ENCODE measurements around the gene MAEA.
"Not testable (repeated sequence)": the region's sequence is repeated elsewhere in the genome, so short reads cannot be mapped to it uniquely, and the experiment has no call there.

The MAEA gene

DNA sequence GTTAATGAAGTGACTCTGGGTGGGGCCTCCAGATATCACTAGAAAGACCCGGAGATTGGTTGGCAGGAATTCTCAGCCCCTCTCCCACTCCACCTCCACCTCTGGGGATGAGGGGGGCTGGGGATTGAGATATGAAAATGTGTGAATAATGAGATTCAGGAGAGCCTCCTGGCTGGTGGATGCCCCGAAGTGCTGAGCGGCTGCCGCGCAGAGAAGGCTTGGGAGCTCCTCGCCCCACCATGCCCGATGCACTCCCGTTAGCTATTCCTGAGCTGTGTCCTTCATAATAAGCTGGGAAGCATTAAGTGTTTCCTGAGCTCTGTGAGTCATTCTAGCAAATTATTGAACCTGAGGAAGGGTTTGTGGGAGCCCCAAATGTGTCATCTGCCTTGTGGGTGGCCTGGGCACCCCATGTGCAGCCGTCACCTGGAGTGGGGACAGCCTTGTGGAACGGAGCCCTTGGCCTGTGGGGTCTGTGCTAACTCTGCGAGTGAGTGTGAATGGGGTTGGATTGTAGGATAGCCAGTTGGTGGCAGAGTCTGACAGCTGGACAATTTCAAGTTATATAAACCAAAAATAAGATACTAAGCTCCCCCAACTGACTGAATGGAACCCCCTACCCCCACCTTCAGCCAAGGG lies 4.4 kb upstream of the MAEA start:
- no peak for DNase-seq

DNA sequence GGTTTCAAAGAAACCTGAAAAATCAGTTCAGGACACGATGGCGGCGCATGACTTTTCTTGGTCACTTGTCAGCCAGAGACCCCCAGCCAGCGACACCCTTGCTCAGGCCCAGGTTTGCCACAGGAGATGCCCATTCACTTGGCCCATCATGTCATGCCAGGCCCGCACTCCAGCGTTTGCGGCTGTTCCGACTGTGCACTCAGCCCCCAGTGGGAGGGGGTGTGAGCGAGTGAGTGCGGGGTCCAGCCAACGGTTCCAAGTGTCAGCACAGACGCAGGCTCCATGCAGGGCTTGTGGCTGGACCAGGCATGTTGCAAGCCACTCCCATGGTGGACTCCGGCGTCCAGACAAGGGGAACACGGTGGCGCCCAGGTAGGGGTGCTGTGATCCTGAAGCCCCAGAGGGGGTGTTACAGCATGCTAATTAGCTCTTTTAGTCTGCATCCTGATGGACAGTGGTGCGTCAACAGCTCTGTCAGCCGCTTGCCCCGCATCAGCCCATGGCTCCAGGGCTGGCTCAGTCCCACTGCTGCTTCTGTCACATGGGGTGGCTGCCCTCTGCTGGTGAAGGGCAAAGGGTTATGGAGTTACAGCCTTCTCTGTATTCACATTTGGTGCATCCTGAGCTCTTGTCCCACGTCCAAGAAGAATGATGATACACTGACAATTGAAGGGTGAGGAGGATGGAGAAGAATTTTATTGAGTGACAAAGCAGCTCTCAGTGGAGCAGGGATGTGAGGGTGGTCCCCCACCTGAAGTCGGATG lies 3.7 kb upstream of the MAEA start:
- DNase-seq = no peak

DNA sequence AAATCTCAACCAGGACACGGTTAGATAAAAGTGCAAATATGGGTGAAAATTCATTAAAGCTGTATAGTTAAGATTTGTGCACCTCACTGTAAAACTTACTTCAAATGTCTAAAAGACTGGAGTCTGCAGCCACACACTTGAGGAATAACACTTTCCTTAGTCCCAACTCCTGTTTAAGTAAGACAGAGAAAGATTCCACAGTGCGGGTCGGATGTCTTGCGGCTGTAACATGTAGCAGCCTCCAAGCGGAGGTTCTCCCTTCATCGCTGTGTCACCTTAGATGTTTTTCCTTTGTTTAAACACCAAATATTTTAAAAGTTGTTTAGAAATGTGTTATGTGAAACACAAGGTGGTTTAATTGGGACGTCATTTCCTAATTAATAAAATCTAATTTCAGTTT lies 905 bp upstream of the MAEA start:
- DNase-seq = no peak

DNA sequence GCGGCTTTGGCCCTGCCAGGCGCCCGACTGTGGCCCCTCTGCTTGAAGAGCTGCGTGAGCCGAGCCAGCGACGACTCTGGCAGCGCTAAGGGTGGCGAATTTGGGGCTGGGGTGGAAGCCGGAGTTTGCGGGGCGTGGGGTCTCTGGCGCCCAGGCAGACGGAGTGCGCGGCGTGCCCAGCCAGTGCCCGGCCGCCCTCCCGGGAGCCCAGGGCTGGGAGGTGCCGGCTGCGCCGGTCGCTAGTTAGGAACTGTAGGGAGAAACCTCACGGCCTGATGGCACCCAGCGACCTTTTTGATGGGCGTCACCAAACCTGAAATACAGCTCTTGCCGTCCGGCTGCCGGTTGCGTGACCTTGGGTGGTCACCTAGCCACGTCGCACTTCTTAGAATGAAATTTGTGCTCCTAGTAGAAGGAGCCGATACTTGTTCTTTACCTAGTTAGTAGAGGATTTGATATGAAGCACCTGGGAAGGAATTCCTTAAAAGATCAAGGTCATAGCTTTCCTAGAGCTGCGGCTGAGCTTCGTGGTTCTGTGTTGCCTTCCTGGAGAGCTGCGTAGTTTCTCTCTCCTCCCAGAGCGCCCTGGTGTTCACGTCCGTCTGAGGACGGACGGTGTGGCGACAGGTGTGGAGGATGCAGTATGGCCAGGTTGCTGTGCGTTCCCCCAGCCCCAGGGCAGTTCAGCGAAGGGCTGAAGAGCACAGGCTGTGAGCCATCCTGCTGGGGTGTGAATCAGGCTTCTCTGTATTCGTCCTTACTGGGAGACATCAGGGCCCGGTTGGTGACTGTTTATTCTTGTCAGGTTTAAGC lies 680 bp downstream of the MAEA start:
- DNase-seq = no peak

- no peak for DNase-seq
These were observed 1.4 kb downstream of the MAEA start for GRCh38 chr4:1291091-1291490.

- no peak for DNase-seq
These were observed 2.5 kb downstream of the MAEA start for GRCh38 chr4:1291996-1292702.

- DNase-seq = not testable (repeated sequence)
These were observed 3.0 kb downstream of the MAEA start for GRCh38 chr4:1292703-1293011.

- DNase-seq = no peak
These were observed 3.8 kb downstream of the MAEA start for GRCh38 chr4:1293531-1293941.

DNA sequence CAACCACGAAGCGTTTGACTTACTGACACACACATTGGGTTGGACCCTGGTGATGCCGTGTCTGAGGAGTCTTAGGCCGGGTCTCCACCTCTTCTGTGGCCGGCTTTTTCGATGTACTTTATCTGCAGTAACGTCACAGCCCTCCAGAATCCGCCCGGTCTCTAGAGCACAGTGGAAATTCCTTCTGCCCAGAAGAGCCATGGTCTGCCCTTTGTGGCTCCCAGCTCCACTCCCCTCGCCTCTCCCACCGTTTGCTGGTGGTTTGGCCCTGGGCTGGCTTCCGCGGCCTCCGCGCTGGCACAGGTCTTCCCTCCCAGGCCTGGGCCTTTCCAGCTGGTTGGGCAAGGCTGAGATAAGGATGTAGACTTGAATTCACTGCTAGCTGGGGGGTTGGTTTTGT lies 4.3 kb downstream of the MAEA start:
- no peak for DNase-seq

DNA sequence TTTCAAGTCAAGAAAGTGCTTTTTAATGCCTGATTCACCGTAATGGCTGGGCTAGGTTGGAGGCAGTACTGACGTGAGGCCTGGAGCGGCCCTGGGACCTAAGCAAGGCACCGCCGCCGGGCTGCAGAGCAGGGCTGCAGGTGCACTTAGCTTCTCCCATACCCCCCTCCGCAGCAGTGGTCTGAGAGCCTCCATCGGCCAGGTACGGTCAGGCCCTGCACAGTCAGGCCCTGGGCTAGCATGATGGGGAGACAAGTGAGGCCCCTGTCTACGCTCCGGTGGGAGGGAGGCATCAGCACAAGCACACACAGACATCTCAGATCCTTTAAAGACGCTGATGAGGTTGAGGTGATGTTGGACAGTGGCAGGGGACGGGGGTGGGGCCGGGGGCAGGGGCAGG lies 4.7 kb downstream of the MAEA start:
- no peak for DNase-seq

DNA sequence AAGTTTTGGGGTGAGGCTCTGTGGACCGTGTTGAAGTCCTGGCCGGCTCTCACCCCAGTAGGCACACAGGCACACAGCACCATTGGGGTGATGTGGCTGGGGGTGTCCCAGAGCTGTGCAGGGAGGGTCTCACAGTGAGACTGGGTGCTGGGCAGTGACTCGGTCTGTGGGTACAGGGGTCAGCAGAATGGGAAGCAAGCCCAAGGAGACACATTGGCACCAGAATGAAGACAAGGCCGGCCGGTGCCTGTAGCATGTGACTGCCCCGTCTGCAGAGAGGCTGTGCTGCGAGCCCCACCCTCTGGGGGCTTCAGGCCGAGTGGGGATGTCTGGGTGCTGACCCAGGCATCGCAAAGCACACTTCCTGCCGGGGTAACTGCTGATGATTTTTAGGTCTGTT lies 5.2 kb downstream of the MAEA start:
- no peak for DNase-seq

DNA sequence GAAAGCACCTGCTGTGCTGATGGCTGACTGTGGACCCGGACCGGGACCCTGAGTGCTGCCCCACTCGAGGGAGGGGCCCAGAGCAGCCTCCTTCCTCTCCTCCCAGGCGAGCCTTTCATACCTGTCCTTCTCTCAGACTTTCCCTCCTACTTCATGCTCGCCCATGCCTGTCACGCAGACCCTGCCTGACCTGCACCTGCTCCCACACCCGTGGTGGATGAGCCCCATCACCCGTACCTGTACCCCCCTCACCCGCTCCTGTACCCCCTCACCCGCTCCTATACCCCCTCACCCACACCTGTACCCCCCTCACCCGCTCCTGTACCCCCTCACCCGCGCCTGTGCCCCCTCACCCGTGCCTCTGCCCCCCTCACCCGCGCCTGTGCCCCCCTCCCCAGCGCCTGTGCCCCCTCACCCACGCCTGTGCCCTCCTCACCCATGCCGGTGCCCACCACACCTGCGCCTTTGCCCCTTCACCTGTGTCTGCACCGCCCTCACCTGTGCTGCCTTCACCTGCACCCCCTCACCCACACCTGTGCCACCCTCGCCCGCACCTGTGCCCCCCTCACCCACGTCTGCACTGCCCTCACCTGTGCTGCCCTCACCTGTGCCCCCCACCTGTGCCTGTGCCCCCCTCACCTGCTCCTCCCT lies 5.8 kb downstream of the MAEA start:
- DNase-seq = no peak

DNA sequence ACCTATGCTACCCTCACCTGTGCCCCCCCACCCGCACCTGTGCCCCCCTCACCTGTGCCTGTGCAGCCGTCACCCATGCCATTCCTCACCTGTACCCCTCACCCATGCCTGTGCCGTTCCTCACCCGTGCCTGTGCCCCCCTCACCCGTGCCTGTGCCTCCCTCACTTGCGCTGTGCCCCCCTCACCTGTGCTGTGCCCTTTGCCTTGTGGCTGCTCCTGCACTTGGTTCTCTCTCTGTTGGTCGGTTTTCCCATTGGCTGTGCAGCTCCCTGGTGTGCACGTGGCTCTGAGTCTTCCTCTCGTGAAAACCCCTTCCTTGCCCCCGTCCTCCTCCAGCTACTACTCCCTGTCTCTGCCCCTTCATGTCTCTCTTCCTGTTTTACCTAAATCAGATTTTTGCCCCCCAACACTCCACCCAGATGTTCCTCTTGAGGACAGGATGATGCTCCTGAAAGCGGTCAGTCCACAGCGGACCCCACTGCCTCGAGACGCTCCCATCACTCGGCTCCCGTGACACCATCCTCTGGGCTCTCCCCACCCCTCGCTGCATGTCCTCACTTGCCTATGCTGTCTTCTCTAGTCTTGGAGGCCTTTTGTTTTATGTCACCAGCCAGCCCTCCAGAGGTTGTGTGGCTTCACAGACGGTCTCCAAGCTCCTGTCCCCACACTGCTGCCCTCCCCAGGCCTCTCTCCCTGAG lies 6.8 kb downstream of the MAEA start:
- DNase-seq = no peak

GRCh38 chr4:1297023-1297395 lies 7.3 kb downstream of the MAEA start:
- no peak for DNase-seq

DNA sequence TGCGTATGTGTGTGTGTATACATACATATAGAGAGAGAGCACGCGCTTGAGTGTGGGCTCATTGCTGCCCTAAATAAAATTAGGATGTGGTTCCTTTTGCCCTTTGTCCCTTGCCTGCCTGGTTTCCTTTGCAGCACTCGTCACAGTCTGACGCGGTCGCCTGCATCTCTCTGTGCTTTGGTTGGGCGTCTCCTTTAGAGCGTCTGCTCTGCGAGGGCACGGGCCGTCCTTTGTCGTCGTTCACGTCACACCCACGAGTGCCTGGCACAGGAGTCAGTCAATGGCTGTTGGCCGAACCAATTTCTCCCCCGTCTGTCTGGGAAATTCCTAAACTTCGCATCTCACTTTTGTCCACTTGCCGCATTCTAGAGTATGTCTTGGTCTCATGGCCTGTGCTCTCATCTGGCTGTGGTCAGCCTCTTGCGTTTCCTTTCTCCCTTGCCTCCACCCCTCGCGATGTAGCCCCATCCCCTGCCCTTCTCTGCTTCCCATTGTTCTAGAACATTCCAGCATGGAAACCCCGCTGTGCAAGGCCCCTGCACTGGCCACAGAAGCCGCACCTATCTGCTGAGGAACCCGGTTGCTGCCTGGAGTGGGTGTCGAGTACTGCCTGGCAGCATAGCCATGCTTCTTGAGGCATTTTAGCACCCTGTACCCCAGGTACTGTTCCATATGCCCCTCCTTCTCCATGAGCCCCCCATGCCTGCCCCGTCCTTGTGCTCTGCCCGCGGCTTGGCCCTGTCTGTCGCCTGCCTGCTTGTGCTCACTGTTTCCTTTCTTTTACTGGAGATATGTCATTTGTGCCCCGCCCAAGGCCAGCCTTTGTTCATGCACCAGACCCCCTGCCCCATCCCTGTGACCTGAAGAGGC lies 8.0 kb downstream of the MAEA start:
- DNase-seq = no peak

DNA sequence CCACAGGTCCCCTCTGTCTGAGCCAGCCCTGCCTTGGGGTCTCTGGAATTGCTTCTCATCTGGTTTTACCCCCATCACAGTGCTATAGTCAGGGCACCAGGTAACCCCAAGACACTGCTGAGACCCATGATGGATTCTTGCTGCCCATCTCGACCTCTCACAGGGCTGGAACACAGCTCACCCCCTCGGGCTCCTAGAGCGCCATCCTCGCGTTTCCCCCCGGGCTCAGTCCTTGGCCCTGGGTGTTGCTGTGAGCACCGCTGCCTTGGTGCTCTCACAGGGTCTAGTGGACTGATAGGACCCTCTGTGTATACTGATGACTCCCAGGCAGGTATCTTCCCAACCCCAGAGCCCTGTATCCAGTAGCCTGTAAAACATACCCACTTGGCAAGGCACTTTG lies 8.8 kb downstream of the MAEA start:
- no peak for DNase-seq

DNA sequence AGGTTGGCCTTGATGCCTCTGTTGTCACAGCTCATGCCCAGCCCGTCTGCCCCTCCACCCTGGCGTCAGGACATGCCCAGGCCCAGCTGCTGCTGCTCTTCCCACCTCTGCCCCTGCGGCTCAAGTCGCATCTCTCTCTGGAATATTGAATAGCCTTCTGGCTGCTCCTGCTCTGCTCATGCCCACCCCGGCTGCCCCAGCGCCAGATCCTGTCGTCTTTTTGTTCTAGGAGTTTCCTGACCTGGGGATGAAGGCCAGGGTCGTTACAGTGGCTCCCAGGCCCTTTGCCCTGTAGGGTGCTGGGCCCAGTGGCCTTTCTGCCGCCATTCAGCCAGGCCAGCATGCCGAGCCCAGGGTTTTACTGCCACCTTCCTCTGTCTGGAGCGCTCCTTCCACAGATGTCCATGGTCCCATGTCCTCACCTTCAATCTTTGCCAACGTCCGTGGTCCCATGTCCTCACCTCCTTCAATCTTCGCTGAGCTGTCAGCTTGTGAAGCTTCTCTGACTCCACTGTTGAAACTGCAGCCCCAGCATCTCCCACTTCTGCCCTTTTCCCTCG lies 9.7 kb downstream of the MAEA start:
- DNase-seq = no peak

DNA sequence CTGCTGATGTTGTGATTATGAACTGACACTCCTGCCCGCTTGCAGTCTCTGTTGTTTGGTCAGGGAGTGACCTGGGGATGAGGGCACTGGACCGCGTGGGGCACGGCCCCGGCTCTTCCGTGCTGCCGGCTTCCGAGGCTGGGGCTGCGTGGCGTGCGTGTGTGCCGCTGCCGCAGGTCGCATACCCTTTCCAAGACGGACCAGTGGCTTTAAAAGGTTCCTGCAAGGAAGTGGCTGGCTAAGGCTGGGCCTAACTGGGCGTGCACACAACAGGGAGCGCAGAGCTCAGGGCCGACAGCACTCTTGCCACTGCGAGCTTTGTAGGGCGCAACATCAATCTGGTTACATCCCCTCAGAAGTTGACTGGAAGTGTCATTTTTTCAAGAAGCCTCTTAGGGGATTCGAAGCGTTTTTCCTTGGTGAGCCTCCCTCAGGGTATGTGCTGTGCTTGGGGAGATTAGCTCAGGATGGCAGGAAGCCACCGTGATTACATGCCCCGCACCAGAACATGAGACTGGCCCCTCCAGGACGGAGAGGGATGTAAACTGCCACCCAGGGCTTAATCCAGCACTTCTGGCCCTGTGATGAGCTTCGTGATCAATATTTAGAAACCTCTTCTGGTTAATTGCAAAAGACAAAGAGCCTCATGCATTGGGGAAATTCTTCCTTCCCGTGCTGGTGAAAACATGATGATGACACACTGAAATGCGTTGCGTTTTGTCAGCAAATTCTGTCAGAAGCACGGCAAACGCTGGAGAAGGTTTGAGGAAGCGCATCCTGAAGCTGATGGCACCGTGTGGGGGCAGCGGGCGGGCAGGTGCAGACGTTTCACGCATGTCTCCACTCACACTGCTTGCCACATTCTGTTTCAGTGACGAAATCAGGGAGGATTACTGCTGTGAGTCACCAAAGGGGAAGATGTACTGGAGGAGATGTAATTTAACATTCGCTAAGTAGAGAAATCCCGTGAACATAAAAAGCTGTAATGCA lies 11.1 kb downstream of the MAEA start:
- peak in 1 of 2 donors; percentile 46 for DNase-seq

DNA sequence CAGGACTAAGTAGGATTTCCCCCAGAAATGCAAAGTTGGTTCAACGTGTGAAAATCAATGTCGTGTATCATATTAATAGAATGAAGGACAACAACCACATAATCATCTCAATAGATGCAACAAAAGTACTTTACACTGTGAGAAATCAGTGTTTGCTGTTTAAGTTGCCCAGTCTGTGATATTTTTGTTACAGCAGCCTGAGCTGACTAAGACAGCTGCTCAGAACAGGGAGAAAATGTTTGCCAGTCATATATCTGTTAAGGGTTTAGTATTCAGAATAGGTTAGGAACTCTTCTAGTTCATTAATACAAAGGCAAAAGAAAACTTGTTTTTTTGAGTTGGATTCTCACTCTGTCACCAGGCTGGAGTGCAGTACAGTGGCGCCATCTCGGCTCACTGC lies 12.5 kb downstream of the MAEA start:
- no peak for DNase-seq

DNA sequence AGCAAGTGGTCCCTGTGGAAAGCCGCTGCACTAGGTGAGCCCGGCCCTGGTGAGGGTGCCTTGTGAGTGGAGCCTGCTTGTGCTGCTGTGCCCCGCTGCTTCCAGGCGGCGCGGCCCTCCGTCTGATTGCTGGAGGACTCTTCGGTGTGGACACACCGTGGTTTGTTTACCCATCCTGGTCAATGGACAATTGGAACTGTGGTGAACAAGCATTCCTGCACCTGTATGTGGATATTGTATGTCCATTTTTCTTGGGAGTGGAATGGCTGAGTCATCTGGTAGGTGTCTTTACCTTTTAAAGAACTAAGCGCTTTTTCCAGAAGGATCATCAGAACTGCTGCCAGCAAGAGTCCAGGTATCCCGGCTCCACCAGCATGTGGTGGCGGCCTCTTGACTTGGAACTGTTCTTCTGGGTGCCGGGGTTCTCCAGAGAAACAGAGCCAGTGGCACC lies 15.6 kb downstream of the MAEA start:
- no peak for DNase-seq
